Muscle layer of colon (tissue), 2 donors: Measurements from ENCODE around the gene HACD4.

Experiments used
- H3K27ac ChIP-seq: one replicate; pipeline ENCODE4 v1.7.0; 2013; ENCODE audit warnings: low read depth, mild to moderate bottlenecking, low read length, moderate library complexity
- H3K27me3 ChIP-seq, 2 donors: one replicate each; pipeline ENCODE4 v1.7.0; 2013; ENCODE audit warnings: low read length in 2 of 2, mild to moderate bottlenecking in 2 of 2; ENCODE audit not compliant: insufficient read depth in 2 of 2, control insufficient read depth in 1 of 2
- H3K36me3 ChIP-seq: one replicate; pipeline ENCODE4 v1.7.0; 2013; ENCODE audit warnings: mild to moderate bottlenecking, low read length; ENCODE audit not compliant: insufficient read depth
- H3K4me1 ChIP-seq: one replicate; pipeline ENCODE4 v1.7.0; 2013; ENCODE audit warnings: mild to moderate bottlenecking, low read length; ENCODE audit not compliant: insufficient read depth
- H3K4me3 ChIP-seq, 2 donors: one replicate each; pipeline ENCODE4 v1.7.0; 2013; ENCODE audit warnings: low read length in 2 of 2, low read depth in 1 of 2, mild to moderate bottlenecking in 1 of 2, moderate library complexity in 1 of 2
- H3K9ac ChIP-seq: one replicate; pipeline ENCODE4 v1.7.0; 2013; ENCODE audit warnings: low read length
- H3K9me3 ChIP-seq: one replicate; pipeline ENCODE4 v1.7.0; 2013; ENCODE audit warnings: mild to moderate bottlenecking, low read length
- donor health status: abdominal sarcoma.
- donor health status: Adenocarcinoma of cecum.

The HACD4 gene

DNA sequence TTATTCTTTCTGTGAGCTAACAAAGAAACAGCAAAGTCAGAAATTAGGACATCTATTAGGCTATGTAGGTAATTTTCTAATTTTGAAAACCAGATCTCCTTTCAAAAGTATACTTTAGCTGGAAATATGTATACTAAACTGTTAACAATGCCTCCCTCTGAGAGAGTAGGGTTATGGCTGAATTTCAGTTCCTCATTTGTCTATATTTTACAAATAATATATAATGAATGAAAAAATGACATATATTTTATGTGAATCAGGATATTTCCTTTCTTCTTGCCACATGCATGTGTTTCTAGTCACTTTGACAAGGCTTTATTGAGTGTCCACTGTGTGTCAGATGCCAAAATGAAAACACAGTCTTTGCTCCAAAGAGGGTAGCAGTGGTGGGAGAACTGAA lies 15.4 kb downstream of the HACD4 start:
- Histone ChIP-seq H3K4me3 (no peak overlapping the region), H3K9ac (no peak overlapping the region), H3K27ac (no peak overlapping the region), H3K9me3 (no peaks in the 10 kb centered on the region), H3K27me3 (no peaks in the 10 kb centered on the region), H3K4me1 (peaks cover 13% of the 10 kb centered on the region), H3K36me3 (peaks cover 5% of the 10 kb centered on the region)

DNA sequence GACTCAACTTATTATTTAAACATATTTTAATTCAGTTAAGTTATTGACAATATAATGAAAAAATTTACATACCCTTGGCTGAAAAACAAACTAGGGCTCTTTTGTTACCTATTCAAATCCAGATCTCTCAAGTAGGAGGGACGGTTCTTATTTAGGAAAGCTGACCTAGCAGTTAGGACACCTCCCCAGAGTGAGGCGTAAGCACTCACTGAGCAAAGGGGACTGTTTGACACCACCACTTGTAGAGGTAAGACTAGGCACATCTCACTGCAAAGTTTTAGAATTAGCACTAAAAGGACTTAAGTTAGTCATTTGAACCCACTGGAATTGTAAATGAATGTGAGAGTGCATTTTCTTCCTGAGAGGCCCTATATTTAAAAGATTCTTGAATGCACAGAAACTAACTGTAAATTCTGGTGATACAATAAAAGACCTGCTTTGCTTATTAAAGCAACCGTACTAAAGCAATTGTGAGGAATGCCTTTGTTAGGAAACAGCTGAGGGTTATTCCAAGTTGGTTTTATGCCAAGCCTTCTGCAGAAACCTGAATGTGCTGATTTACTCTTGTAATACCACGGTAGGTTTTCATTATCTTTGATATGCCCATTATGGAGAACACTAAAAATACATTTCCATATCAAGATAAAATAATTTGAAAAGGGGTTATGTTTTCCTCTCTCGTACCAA lies 16.2 kb downstream of the HACD4 start:
- Histone ChIP-seq H3K4me3 (no peak overlapping the region), H3K9ac (no peak overlapping the region), H3K27me3 (no peaks in the 10 kb centered on the region), H3K36me3 (peaks cover 5% of the 10 kb centered on the region), H3K4me1 (peaks cover 13% of the 10 kb centered on the region), H3K27ac (peak overlapping the region; percentile 42), H3K9me3 (no peaks in the 10 kb centered on the region)

DNA sequence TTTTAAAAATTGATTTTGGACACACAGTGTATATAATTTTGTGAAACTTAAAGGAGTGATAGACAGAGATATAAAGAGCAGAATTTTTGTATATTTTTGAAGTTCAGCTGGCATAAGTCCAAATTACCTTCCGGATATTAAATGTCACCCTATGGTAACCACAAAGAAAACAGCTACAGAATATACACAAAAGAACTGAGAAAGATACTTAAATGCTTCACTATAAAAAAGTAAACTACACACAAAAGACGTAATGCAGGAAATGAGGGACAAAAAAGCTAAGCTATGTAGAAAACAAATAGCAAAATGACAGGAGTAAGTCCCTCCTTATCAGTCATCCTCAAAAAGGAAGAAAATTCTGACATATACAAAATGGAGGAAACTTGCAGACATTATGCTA lies 29.4 kb downstream of the HACD4 start:
- no peaks in the 10 kb centered on the region for H3K9me3 ChIP-seq
- H3K4me3 ChIP-seq: no peak overlapping the region
- peaks cover 19% of the 10 kb centered on the region for H3K36me3 ChIP-seq
- H3K4me1 ChIP-seq: peaks cover 16% of the 10 kb centered on the region
- H3K27ac ChIP-seq: no peak overlapping the region
- H3K27me3 ChIP-seq: no peaks in the 10 kb centered on the region
- no peak overlapping the region for H3K9ac ChIP-seq

GRCh38 chr9:21001581-21001980 lies 29.9 kb downstream of the HACD4 start:
- H3K36me3 ChIP-seq: peaks cover 14% of the 10 kb centered on the region
- no peak overlapping the region for H3K27ac ChIP-seq
- H3K4me3 ChIP-seq: no peak overlapping the region
- H3K27me3 ChIP-seq: no peaks in the 10 kb centered on the region
- H3K9ac ChIP-seq: no peak overlapping the region
- no peaks in the 10 kb centered on the region for H3K9me3 ChIP-seq
- H3K4me1 ChIP-seq: peaks cover 20% of the 10 kb centered on the region

DNA sequence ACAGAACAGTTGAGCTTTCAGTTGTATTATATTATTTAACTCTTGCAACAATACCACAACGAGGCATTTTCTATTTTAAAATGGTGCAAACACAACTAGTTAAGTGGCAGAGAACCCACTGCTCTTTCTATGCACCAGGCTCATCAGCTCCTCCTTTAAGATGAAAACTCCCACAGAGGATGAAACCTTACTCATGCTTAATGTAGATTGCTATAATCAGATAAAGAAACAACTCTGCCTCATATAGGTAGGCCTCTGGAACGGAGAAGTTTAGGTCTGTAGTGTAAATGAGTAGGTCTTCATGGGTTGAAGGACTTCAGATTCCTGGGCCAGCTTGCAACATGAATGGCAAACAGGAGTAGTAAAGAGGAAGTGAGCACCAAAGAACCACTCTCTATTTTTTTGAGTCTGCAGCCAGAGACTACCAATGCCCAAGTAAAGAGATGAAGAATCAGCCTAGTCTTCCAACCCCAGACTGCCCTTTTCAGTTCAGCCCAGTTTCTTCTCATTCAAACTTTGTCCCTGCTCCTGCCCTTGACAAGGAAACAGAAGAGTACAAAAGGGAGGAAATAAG lies 33.9 kb downstream of the HACD4 start:
- Histone ChIP-seq H3K4me3 (no peak overlapping the region), H3K36me3 (no peaks in the 10 kb centered on the region), H3K27me3 (no peaks in the 10 kb centered on the region), H3K27ac (peak overlapping the region; percentile 20), H3K9ac (no peak overlapping the region), H3K9me3 (no peaks in the 10 kb centered on the region), H3K4me1 (peaks cover 25% of the 10 kb centered on the region)

DNA sequence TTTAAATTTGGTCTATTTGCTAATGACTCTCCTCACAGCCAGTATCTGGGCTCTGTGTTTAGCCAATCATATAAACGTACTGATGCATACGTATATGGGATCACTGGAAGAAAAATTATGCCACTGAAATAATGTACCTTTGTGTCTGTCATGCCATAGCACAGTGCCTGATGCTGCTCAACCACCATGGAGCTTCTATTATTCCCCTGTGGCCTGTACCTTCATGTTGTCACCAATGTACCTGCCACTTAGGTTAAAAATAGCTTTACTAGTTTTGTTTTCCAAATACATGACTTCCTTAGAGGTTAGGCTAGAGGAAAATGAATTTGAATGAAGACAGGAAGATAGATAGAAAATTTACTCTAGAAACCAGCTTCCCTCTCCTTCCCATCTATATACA lies 34.6 kb downstream of the HACD4 start:
- H3K9me3 ChIP-seq: no peaks in the 10 kb centered on the region
- no peak overlapping the region for H3K4me3 ChIP-seq
- H3K27ac ChIP-seq: no peak overlapping the region
- H3K9ac ChIP-seq: no peak overlapping the region
- no peaks in the 10 kb centered on the region for H3K27me3 ChIP-seq
- H3K36me3 ChIP-seq: no peaks in the 10 kb centered on the region
- H3K4me1 ChIP-seq: peaks cover 25% of the 10 kb centered on the region

DNA sequence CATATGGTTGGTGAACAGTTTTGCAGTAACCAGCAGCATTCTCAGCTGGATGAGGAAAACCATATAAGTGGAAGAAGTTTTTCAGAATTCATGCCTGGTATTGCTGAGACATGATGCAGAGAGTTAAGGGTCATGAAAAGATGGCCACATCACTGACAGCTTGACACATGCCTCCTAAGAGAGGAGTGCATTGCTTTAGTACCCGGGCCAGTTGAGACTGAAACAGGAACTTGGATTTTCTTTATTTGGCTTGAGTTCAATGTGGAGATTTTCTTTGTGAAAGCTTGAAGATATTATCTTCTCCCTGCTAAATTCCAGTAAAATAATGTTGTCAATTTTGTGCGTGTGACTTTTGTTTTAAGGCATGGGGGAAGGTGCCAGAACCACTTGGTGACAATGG lies 35.8 kb downstream of the HACD4 start:
- Histone ChIP-seq H3K9ac (no peak overlapping the region), H3K27me3 (no peaks in the 10 kb centered on the region), H3K4me1 (peaks cover 25% of the 10 kb centered on the region), H3K4me3 (no peak overlapping the region), H3K27ac (no peak overlapping the region), H3K36me3 (no peaks in the 10 kb centered on the region), H3K9me3 (no peaks in the 10 kb centered on the region)

DNA sequence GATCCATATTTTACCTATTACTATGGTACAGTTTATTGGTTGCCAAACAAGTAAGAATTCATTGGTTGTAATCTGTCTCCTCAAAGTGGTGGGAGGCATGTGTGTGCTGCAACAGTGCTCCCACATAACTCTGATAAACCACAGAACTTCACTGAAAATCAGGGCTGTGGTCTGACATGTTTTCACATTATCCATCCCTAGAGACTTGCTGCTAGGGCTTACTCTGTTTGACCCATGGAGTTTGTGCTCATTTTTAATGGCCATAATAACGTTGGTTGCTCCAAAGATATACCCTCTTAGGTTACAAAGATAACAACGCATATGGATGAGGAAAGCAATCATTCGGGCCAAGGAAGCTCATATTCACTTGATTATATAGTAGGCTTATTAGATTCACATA lies 37.0 kb downstream of the HACD4 start:
- Histone ChIP-seq H3K4me3 (no peak overlapping the region), H3K36me3 (no peaks in the 10 kb centered on the region), H3K9ac (no peak overlapping the region), H3K27me3 (no peaks in the 10 kb centered on the region), H3K9me3 (no peaks in the 10 kb centered on the region), H3K27ac (no peak overlapping the region), H3K4me1 (peaks cover 23% of the 10 kb centered on the region)

DNA sequence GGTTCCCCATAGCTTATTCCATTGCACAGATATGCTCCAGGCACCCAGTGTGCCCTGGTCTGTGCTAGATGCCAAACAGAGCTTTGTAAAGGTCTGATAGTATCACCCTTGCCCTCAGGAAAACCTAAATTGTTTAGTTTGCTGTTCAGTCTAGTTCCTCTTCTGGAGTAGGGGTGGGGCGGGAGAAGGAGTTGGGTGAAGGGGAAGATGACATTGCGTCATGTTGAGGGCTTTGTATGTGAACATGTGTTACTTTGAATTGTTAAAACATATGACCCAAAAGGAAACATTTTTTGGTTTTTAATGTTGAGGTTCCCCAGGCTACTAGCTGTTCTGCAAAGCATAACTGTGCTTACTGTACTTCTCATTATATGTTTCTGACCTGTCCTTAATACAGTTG lies 40.6 kb downstream of the HACD4 start:
- Histone ChIP-seq H3K36me3 (peaks cover 3% of the 10 kb centered on the region), H3K27me3 (no peaks in the 10 kb centered on the region), H3K9ac (no peak overlapping the region), H3K27ac (no peak overlapping the region), H3K9me3 (no peaks in the 10 kb centered on the region), H3K4me1 (no peaks in the 10 kb centered on the region), H3K4me3 (no peak overlapping the region)

DNA sequence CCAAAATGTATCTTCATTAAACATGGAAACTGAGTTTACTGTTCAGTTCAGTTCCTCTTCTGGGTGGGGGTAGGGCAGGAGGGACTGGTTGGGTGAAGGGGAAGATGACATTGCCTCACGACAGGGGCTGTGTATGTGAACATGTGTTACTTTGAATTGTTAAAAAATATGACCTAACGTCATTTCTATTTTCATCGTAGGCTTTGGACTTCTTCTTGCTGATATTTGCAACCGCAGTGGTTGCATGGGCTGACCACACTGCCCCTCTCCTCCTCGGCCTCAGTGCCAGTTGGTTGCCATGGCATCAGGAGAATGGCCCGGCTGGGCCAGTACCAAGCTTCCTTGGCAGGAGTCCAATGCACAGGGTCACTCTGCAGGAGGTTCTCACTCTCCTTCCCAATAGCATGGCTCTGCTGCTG lies 41.5 kb downstream of the HACD4 start:
- Histone ChIP-seq H3K27me3 (no peaks in the 10 kb centered on the region), H3K4me3 (no peak overlapping the region), H3K27ac (no peak overlapping the region), H3K36me3 (peaks cover 3% of the 10 kb centered on the region), H3K9me3 (no peaks in the 10 kb centered on the region), H3K4me1 (no peaks in the 10 kb centered on the region), H3K9ac (no peak overlapping the region)

GRCh38 chr9:20988671-20989315 lies 42.6 kb downstream of the HACD4 start:
- no peak overlapping the region for H3K4me3 ChIP-seq
- no peaks in the 10 kb centered on the region for H3K4me1 ChIP-seq
- peaks cover 3% of the 10 kb centered on the region for H3K36me3 ChIP-seq

GRCh38 chr9:20988061-20988460 lies 43.4 kb downstream of the HACD4 start:
- no peak overlapping the region for H3K9ac ChIP-seq
- H3K4me3 ChIP-seq: no peak overlapping the region
- no peaks in the 10 kb centered on the region for H3K4me1 ChIP-seq
- no peak overlapping the region for H3K27ac ChIP-seq
- H3K27me3 ChIP-seq: no peaks in the 10 kb centered on the region
- H3K9me3 ChIP-seq: no peaks in the 10 kb centered on the region
- peaks cover 3% of the 10 kb centered on the region for H3K36me3 ChIP-seq

More at GRCh38 chr9:20988671-20989315, 42.6 kb downstream of the HACD4 start:
- Histone ChIP-seq H3K9me3 (no peaks in the 10 kb centered on the region), H3K9ac (no peak overlapping the region), H3K27ac (no peak overlapping the region), H3K27me3 (no peaks in the 10 kb centered on the region)
